Measurements from ENCODE around the gene NFIB. TPM values are rescaled to one million over a fixed set of nuclear protein-coding genes. Genes with fewer than 3 reads are reported as not detected.

The NFIB gene
- total and polyA plus RNA-seq, 10 of the 15 experiments (the other 5 are each of a cell fraction or from before 2014, with no cell fraction given), result under 0.01 to 0.19 (median 0.05) TPM; not detected in 3

DNA sequence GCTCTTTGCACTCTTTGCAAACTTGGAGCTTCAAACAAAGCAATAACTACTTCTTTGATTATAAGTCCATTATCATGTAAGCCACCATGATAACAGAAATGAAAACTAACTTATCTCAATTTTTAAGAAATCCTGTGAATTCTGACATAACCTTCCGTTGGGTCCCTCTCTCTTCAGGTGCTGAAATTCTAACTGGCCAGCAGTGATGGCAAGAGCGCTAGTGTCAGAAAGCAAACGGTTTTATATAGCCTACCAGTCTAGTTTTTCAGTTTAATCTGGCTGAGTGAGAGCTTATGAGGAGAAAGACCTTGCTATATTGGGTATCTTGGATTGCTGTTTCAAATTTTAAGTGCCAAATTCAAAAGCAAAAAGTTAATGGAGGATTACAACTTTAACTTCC lies 13.4 kb downstream of the NFIB start:
- SMC1A ChIA-PET (ENCODE audit: uncharacterized antibody, unreplicated experiment), result no interaction called here
- TF ChIP-seq ATF2 (IDR thresholded peaks at IDR 0.05; ENCODE audit: low read length) (no peak), E4F1 (IDR thresholded peaks at IDR 0.05; ENCODE audit: borderline replicate concordance, partially characterized antibody) (no peak), RCOR1 (conservative IDR thresholded peaks at IDR 0.05; ENCODE audit: low read depth, low read length) (no peak), E2F4 (IDR thresholded peaks at IDR 0.05; ENCODE audit: low read depth, low read length) (no peak), MAX (IDR thresholded peaks at IDR 0.05; ENCODE audit: low read depth, low read length) (no peak)
- TF ChIP-seq, protein P1, sequence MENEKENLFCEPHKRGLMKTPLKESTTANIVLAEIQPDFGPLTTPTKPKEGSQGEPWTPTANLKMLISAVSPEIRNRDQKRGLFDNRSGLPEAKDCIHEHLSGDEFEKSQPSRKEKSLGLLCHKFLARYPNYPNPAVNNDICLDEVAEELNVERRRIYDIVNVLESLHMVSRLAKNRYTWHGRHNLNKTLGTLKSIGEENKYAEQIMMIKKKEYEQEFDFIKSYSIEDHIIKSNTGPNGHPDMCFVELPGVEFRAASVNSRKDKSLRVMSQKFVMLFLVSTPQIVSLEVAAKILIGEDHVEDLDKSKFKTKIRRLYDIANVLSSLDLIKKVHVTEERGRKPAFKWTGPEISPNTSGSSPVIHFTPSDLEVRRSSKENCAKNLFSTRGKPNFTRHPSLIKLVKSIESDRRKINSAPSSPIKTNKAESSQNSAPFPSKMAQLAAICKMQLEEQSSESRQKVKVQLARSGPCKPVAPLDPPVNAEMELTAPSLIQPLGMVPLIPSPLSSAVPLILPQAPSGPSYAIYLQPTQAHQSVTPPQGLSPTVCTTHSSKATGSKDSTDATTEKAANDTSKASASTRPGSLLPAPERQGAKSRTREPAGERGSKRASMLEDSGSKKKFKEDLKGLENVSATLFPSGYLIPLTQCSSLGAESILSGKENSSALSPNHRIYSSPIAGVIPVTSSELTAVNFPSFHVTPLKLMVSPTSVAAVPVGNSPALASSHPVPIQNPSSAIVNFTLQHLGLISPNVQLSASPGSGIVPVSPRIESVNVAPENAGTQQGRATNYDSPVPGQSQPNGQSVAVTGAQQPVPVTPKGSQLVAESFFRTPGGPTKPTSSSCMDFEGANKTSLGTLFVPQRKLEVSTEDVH (IDR thresholded peaks at IDR 0.05; ENCODE audit: low read depth, partially characterized antibody), result no peak
- TF ChIP-seq, protein P2, sequence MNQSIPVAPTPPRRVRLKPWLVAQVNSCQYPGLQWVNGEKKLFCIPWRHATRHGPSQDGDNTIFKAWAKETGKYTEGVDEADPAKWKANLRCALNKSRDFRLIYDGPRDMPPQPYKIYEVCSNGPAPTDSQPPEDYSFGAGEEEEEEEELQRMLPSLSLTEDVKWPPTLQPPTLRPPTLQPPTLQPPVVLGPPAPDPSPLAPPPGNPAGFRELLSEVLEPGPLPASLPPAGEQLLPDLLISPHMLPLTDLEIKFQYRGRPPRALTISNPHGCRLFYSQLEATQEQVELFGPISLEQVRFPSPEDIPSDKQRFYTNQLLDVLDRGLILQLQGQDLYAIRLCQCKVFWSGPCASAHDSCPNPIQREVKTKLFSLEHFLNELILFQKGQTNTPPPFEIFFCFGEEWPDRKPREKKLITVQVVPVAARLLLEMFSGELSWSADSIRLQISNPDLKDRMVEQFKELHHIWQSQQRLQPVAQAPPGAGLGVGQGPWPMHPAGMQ (IDR thresholded peaks at IDR 0.05; ENCODE audit: borderline replicate concordance), result no peak
- TF ChIP-seq, protein P3, sequence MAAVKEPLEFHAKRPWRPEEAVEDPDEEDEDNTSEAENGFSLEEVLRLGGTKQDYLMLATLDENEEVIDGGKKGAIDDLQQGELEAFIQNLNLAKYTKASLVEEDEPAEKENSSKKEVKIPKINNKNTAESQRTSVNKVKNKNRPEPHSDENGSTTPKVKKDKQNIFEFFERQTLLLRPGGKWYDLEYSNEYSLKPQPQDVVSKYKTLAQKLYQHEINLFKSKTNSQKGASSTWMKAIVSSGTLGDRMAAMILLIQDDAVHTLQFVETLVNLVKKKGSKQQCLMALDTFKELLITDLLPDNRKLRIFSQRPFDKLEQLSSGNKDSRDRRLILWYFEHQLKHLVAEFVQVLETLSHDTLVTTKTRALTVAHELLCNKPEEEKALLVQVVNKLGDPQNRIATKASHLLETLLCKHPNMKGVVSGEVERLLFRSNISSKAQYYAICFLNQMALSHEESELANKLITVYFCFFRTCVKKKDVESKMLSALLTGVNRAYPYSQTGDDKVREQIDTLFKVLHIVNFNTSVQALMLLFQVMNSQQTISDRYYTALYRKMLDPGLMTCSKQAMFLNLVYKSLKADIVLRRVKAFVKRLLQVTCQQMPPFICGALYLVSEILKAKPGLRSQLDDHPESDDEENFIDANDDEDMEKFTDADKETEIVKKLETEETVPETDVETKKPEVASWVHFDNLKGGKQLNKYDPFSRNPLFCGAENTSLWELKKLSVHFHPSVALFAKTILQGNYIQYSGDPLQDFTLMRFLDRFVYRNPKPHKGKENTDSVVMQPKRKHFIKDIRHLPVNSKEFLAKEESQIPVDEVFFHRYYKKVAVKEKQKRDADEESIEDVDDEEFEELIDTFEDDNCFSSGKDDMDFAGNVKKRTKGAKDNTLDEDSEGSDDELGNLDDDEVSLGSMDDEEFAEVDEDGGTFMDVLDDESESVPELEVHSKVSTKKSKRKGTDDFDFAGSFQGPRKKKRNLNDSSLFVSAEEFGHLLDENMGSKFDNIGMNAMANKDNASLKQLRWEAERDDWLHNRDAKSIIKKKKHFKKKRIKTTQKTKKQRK (IDR thresholded peaks at IDR 0.05; ENCODE audit: low read depth, low read length), result no peak

More for the DNA sequence above, 13.4 kb downstream of the NFIB start:
- 28% methylated on average over 3 of the region's 3 CpGs for WGBS (ENCODE audit: insufficient coverage, insufficient replicate concordance, low lambda C conversion rate, missing lambda C conversion rate)
- H3K4me1 ChIP-seq (ENCODE audit: control insufficient read depth, insufficient read depth, low read length), result no peaks in the 10 kb centered on the region
- H2AFZ ChIP-seq (ENCODE audit: control insufficient read depth, low read depth, low read length), result no peak overlapping the region
- BruUV-seq (replicated peaks), result no TSS peak
- no peak overlapping the region for H3K9ac ChIP-seq (ENCODE audit: control insufficient read depth, insufficient read depth, low read length)
- H3K79me2 ChIP-seq (ENCODE audit: control insufficient read depth, insufficient read depth, low read length), result no peaks in the 10 kb centered on the region
- POLR2A ChIA-PET, result no interaction called here
- no peaks in the 10 kb centered on the region for H3K27me3 ChIP-seq (replicated peaks in 1 of 2; ENCODE audit: control insufficient read depth in 2 of 2, insufficient read depth in 2 of 2, low read length in 1 of 2)
- ATAC-seq (no peak), FAIRE-seq (no peak), DNase-seq (ENCODE audit: low read depth, low spot score) (no peak)
- no peaks in the 10 kb centered on the region for H3K9me3 ChIP-seq (replicated peaks; ENCODE audit: control insufficient read depth, insufficient read depth, low read length)
- RAD21 ChIA-PET (ENCODE audit: unreplicated experiment), result no interaction called here
- H3K36me3 ChIP-seq (ENCODE audit: control insufficient read depth in 2 of 2, insufficient read depth in 2 of 2, low read length in 1 of 2), result no peaks in the 10 kb centered on the region
- in situ Hi-C loops (cut with MboI) (no loop called here), intact Hi-C loops (cut with micrococcal nuclease; ENCODE audit: unreplicated experiment) (no loop called here)
- H3K27ac ChIP-seq (ENCODE audit: control insufficient read depth, insufficient read depth), result no peak overlapping the region
- no peak overlapping the region for H3K4me2 ChIP-seq (ENCODE audit: control insufficient read depth, insufficient read depth)
- H4K20me1 ChIP-seq (ENCODE audit: control insufficient read depth, insufficient read depth), result no peaks in the 10 kb centered on the region
- no peak overlapping the region for H3K4me3 ChIP-seq
- CTCF ChIA-PET, result no interaction called here

Data from GM12878 (cell line).